Sigmoid colon (tissue), 4 donors: Measurements from ENCODE around the gene NEB.

Experiments used
- POLR2A ChIP-seq, 2 donors: fragments of 450-650 bp; IDR thresholded peaks; one replicate each; pipeline ENCODE4 v1.6.1; 2016; ENCODE audit warnings: antibody characterized with exemption in 2 of 2, mild to moderate bottlenecking in 2 of 2, moderate library complexity in 2 of 2
- POLR2AphosphoS5 ChIP-seq, 4 donors: sonication (generic); formaldehyde crosslinking; IDR thresholded peaks; one replicate each; pipeline ENCODE4 v1.6.1; 2017; ENCODE audit warnings: antibody characterized with exemption in 4 of 4

DNA sequence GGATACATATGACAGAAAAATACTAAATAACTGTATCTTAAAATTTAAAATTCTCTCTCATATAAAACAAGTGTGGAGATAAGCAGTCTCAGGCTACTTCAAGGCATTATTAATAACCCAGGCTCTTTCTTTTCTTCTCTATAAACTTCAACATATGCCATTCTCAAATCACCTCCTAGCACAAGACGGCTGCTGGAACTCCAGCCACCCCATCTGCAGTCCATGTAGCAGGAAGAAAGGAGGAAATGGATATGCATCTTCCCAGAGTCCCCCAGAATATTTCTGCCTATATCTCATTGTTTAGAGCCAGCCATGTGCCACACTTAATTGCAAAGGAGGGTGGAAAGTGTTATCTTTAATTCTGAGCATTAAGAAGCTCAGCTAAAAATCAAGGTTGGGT, 35.3 kb upstream of the NEB start:
- TF ChIP-seq POLR2A (IDR thresholded peaks at IDR 0.05) = no peak
- TF ChIP-seq POLR2AphosphoS5 (IDR thresholded peaks at IDR 0.05) = no peak
